ENCODE measurements around the gene RITA1. TPM values are rescaled to one million over a fixed set of nuclear protein-coding genes. Genes with fewer than 3 reads are reported as not detected.

Gene RITA1, protein sequence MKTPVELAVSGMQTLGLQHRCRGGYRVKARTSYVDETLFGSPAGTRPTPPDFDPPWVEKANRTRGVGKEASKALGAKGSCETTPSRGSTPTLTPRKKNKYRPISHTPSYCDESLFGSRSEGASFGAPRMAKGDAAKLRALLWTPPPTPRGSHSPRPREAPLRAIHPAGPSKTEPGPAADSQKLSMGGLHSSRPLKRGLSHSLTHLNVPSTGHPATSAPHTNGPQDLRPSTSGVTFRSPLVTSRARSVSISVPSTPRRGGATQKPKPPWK
- total RNA-seq (2021; ENCODE audit: unreplicated experiment) (20.7 TPM), Bru-seq, nascent RNA (percentile 65 among the genes with signal in this experiment), BruChase-seq, experiment 1, labeled RNA remaining after a 6-hour chase (percentile 69 among the genes with signal in this experiment), BruChase-seq, experiment 2, labeled RNA remaining after a 2-hour chase (percentile 69 among the genes with signal in this experiment)
- 14.2 and 15.8 TPM in 2 replicates for polyA plus RNA-seq (2012)
- long read RNA-seq, transcript RITA1-201 (4 exons, 2,053 nt) = major isoform, 22 of 40 reads
- long read RNA-seq, partial matches to known transcripts = 13 of 40 reads
- long read RNA-seq, other reads (novel, unspliced or antisense) = 1 of 40 reads

DNA sequence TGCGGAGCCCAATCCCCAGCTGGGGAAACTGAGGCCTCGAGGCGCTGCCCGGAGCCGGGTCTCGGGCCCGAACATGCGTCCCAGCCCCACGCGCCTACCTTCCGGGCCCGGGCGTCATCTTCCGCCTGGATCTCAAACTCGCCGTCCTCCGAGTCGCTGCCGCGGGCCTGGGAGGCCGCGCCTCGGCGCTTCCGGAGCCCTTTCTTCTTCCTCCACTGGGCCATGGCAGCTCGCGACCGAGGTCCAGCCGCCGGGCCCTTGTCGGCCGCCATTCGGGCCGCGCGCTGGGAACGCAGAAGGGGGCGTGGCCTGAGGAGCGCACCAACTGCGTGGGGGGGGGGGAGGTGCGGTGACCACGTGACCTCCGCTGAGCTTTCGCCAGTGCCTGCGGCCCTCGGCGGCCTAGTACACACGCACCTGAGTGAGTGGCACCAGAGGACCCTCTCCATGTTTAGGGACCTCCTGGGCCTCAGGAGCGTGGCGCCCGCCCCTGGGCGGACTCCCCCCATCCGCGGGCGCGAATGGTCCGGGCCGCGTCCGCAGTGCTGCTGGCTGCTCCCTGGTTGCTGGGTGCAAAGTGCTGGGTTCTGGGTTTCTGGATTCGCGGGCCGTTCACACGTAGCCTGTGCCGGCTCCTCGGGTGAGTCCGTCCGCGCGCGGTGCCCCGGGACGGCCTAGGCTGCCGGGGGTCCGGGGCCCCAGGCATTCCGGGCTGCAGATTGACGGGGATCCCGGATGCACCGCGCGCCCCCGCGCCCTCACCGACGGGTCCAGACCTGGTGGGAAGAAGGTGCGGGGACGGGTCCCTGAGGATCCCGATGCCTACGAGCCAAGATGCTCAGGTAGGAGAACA is at the start of gene RITA1, which contains the start of gene DDX54:
Gene RITA1 (plus strand): TSS at position 542 of the 853 bp plus-strand sequence. CDS start 1,026 bp downstream, outside the sequence.
Gene DDX54 (minus strand): TSS at position 299 of the 853 bp plus-strand sequence. CDS start 27 bp downstream, at position 272.
- BruUV-seq (replicated peaks) = no TSS peak
- Histone ChIP-seq H3K9me2 (ENCODE audit: insufficient read depth) (no peaks in the 10 kb centered on the region), H3K27me3 (ENCODE audit: insufficient read depth, low read length) (no peaks in the 10 kb centered on the region), H3K4me2 (ENCODE audit: low read length) (peak within 1 kb of the TSS; percentile 83), H3K4me1 (ENCODE audit: control insufficient read depth in 1 of 2, insufficient read depth in 2 of 2, low read length in 2 of 2) (peaks cover 10 to 43% of the 10 kb centered on the region in 2 experiments; a peak in 3 of 4 replicates), H3K36me3 (ENCODE audit: control insufficient read depth in 1 of 2, insufficient read depth in 2 of 2, low read length in 2 of 2) (peaks cover 4 to 24% of the 10 kb centered on the region in 2 experiments; a peak in 3 of 4 replicates), H3K9me3 (ENCODE audit: control insufficient read depth in 1 of 2, insufficient read depth in 1 of 2, low read depth in 1 of 2, low read length in 2 of 2) (no peaks in the 10 kb centered on the region), H3K9ac (ENCODE audit: low read length) (peak within 1 kb of the TSS; percentile 100), H3K27ac (ENCODE audit: low read depth, low read length) (peak within 1 kb of the TSS; percentile 95), H4K20me1 (ENCODE audit: insufficient read depth) (no peaks in the 10 kb centered on the region; the same call in 1 of the 2 replicates), H3K79me2 (ENCODE audit: insufficient read depth, low read length) (peaks cover 75% of the 10 kb centered on the region), H2AFZ (ENCODE audit: low read depth, low read length, poor library complexity, severe bottlenecking) (no peak within 1 kb of the TSS), H3K4me3 (replicated peaks in 1 of 2; ENCODE audit: low read depth in 1 of 2, low read length in 2 of 2) (peak within 1 kb of the TSS; percentile 87 to 89)
- DNase-seq (ENCODE audit: low read depth, low spot score) (peak; percentile 78), ATAC-seq (peak; percentile 73)
- POLR2A ChIA-PET = interaction anchor here (1.3 to 2.5 kb wide), 3 partner anchors 9 to 36 kb away, joined by 3 to 15 read pairs (median 5); partner anchors contain the start of gene TPCN1
- CTCF ChIA-PET = interaction anchor here (1.2 to 3.7 kb wide), 3 partner anchors 10 to 240 kb away, joined by 3 to 16 read pairs (median 4); no protein-coding TSS in a partner anchor
- intact Hi-C loops (cut with micrococcal nuclease) = loop anchor here (2.0 kb wide), 1 partner anchor 49 kb away; no protein-coding TSS in a partner anchor
- RAD21 ChIA-PET (ENCODE audit: low non-redundant PET in 1 of 2, low total read pairs in 2 of 2, uncharacterized antibody in 2 of 2, unreplicated experiment in 2 of 2) = no interaction called here
- TF ChIP-seq POLR2AphosphoS5 (IDR thresholded peaks at IDR 0.05; ENCODE audit: low read depth, low read length) (peak; percentile 73; the same call in 1 of the 2 replicates), RAD21 (IDR thresholded peaks at IDR 0.05; ENCODE audit: low read depth) (no peak), YY1 (IDR thresholded peaks at IDR 0.05; ENCODE audit: extremely low read depth, insufficient replicate concordance, low read depth, low read length) (peak; percentile 94), TCF7L2 (IDR thresholded peaks at IDR 0.05; ENCODE audit: borderline replicate concordance, extremely low read depth, insufficient read depth, insufficient read length) (peak; percentile 71), ZFX (IDR thresholded peaks at IDR 0.05) (peak; percentile 98), EZH2phosphoT487 (IDR thresholded peaks at IDR 0.05; ENCODE audit: borderline replicate concordance) (no peak), FOSL1 (IDR thresholded peaks at IDR 0.05; ENCODE audit: low read depth) (no peak), SIN3A (IDR thresholded peaks at IDR 0.05; ENCODE audit: low read depth) (peak; percentile 85), JUND (IDR thresholded peaks at IDR 0.05) (peak; percentile 73; the same call in 1 of the 2 replicates), ZNF274 (IDR thresholded peaks at IDR 0.05; ENCODE audit: low read depth, low read length) (no peak), EGR1 (IDR thresholded peaks at IDR 0.05; ENCODE audit: low read depth) (peak; percentile 60), CBX3 (IDR thresholded peaks at IDR 0.05; ENCODE audit: low read depth) (peak; percentile 48; the same call in 1 of the 2 replicates), SP1 (IDR thresholded peaks at IDR 0.05; ENCODE audit: low read depth) (peak; percentile 84), POLR2A (IDR thresholded peaks at IDR 0.05; ENCODE audit: borderline replicate concordance, extremely low read depth, insufficient read depth, insufficient read length) (peak; percentile 57)
- TF ChIP-seq, protein P1, sequence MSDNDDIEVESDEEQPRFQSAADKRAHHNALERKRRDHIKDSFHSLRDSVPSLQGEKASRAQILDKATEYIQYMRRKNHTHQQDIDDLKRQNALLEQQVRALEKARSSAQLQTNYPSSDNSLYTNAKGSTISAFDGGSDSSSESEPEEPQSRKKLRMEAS (IDR thresholded peaks at IDR 0.05) = peak; percentile 95
- TF ChIP-seq, protein P2, sequence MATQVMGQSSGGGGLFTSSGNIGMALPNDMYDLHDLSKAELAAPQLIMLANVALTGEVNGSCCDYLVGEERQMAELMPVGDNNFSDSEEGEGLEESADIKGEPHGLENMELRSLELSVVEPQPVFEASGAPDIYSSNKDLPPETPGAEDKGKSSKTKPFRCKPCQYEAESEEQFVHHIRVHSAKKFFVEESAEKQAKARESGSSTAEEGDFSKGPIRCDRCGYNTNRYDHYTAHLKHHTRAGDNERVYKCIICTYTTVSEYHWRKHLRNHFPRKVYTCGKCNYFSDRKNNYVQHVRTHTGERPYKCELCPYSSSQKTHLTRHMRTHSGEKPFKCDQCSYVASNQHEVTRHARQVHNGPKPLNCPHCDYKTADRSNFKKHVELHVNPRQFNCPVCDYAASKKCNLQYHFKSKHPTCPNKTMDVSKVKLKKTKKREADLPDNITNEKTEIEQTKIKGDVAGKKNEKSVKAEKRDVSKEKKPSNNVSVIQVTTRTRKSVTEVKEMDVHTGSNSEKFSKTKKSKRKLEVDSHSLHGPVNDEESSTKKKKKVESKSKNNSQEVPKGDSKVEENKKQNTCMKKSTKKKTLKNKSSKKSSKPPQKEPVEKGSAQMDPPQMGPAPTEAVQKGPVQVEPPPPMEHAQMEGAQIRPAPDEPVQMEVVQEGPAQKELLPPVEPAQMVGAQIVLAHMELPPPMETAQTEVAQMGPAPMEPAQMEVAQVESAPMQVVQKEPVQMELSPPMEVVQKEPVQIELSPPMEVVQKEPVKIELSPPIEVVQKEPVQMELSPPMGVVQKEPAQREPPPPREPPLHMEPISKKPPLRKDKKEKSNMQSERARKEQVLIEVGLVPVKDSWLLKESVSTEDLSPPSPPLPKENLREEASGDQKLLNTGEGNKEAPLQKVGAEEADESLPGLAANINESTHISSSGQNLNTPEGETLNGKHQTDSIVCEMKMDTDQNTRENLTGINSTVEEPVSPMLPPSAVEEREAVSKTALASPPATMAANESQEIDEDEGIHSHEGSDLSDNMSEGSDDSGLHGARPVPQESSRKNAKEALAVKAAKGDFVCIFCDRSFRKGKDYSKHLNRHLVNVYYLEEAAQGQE (IDR thresholded peaks at IDR 0.05; ENCODE audit: low read depth) = no peak
- TF ChIP-seq, protein P3, sequence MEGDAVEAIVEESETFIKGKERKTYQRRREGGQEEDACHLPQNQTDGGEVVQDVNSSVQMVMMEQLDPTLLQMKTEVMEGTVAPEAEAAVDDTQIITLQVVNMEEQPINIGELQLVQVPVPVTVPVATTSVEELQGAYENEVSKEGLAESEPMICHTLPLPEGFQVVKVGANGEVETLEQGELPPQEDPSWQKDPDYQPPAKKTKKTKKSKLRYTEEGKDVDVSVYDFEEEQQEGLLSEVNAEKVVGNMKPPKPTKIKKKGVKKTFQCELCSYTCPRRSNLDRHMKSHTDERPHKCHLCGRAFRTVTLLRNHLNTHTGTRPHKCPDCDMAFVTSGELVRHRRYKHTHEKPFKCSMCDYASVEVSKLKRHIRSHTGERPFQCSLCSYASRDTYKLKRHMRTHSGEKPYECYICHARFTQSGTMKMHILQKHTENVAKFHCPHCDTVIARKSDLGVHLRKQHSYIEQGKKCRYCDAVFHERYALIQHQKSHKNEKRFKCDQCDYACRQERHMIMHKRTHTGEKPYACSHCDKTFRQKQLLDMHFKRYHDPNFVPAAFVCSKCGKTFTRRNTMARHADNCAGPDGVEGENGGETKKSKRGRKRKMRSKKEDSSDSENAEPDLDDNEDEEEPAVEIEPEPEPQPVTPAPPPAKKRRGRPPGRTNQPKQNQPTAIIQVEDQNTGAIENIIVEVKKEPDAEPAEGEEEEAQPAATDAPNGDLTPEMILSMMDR (IDR thresholded peaks at IDR 0.05 in 2 of 3, conservative IDR thresholded peaks at IDR 0.05 in 1 of 3; ENCODE audit: borderline replicate concordance in 1 of 3, insufficient read depth in 1 of 3, low read depth in 2 of 3, low read length in 2 of 3) = no peak
